ENCODE data around the gene PCSK7. TPM values are rescaled to one million over a fixed set of nuclear protein-coding genes. Genes with fewer than 3 reads are reported as not detected.
"Not testable (repeated sequence)": the region's sequence is repeated elsewhere in the genome, so short reads cannot be mapped to it uniquely, and the experiment has no call there.

Gene PCSK7
- total and polyA plus RNA-seq, 10 of the 15 experiments (the other 5 are each of a cell fraction or from before 2014, with no cell fraction given): 5.5 to 81.5 (median 51.6) TPM

- Histone ChIP-seq H3K27ac (ENCODE audit: control insufficient read depth, insufficient read depth) (no peak overlapping the region), H3K4me1 (ENCODE audit: control insufficient read depth, insufficient read depth, low read length) (no peaks in the 10 kb centered on the region), H3K79me2 (ENCODE audit: control insufficient read depth, insufficient read depth, low read length) (no peaks in the 10 kb centered on the region), H3K36me3 (ENCODE audit: control insufficient read depth in 2 of 2, insufficient read depth in 2 of 2, low read length in 1 of 2) (no peaks in the 10 kb centered on the region; a peak in 1 of 4 replicates), H3K27me3 (replicated peaks in 1 of 2; ENCODE audit: control insufficient read depth in 2 of 2, insufficient read depth in 2 of 2, low read length in 1 of 2) (no peaks in the 10 kb centered on the region), H3K9me3 (replicated peaks; ENCODE audit: control insufficient read depth, insufficient read depth, low read length) (no peaks in the 10 kb centered on the region), H2AFZ (ENCODE audit: control insufficient read depth, low read depth, low read length) (no peak overlapping the region), H4K20me1 (ENCODE audit: control insufficient read depth, insufficient read depth) (no peaks in the 10 kb centered on the region), H3K9ac (ENCODE audit: control insufficient read depth, insufficient read depth, low read length) (no peak overlapping the region), H3K4me3 (no peak overlapping the region), H3K4me2 (ENCODE audit: control insufficient read depth, insufficient read depth) (no peak overlapping the region)
- FAIRE-seq (no peak), ATAC-seq (no peak), DNase-seq (ENCODE audit: low read depth, low spot score) (no peak)
- RAD21 ChIA-PET (ENCODE audit: unreplicated experiment): no interaction called here
- CTCF ChIA-PET: no interaction called here
- in situ Hi-C loops (cut with MboI) (no loop called here), intact Hi-C loops (cut with micrococcal nuclease; ENCODE audit: unreplicated experiment) (no loop called here)
- SMC1A ChIA-PET (ENCODE audit: uncharacterized antibody, unreplicated experiment): no interaction called here
- no TSS peak for BruUV-seq (replicated peaks)
- no peak for TF ChIP-seq NR2C1 (IDR thresholded peaks at IDR 0.05)
- TF ChIP-seq ZNF207 (IDR thresholded peaks at IDR 0.05; ENCODE audit: borderline replicate concordance): no peak
- TF ChIP-seq NFYB (IDR thresholded peaks at IDR 0.05; ENCODE audit: insufficient read depth, low read depth, low read length): no peak
- no peak for TF ChIP-seq SMARCA5 (IDR thresholded peaks at IDR 0.05)
- no peak for TF ChIP-seq CREM (IDR thresholded peaks at IDR 0.05; ENCODE audit: low read depth)
- no peak for TF ChIP-seq MTA3 (IDR thresholded peaks at IDR 0.05; ENCODE audit: borderline replicate concordance, low read length)
- TF ChIP-seq, protein P1, sequence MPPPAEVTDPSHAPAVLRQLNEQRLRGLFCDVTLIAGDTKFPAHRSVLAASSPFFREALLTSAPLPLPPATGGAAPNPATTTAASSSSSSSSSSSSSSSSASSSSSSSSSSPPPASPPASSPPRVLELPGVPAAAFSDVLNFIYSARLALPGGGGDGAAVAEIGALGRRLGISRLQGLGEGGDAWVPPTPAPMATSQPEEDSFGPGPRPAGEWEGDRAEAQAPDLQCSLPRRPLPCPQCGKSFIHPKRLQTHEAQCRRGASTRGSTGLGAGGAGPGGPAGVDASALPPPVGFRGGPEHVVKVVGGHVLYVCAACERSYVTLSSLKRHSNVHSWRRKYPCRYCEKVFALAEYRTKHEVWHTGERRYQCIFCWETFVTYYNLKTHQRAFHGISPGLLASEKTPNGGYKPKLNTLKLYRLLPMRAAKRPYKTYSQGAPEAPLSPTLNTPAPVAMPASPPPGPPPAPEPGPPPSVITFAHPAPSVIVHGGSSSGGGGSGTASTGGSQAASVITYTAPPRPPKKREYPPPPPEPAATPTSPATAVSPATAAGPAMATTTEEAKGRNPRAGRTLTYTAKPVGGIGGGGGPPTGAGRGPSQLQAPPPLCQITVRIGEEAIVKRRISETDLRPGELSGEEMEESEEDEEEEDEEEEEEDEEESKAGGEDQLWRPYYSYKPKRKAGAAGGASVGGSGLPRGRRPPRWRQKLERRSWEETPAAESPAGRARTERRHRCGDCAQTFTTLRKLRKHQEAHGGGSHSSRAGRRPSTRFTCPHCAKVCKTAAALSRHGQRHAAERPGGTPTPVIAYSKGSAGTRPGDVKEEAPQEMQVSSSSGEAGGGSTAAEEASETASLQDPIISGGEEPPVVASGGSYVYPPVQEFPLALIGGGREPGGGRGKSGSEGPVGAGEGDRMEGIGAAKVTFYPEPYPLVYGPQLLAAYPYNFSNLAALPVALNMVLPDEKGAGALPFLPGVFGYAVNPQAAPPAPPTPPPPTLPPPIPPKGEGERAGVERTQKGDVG (CRISPR knock-in tag; IDR thresholded peaks at IDR 0.05): no peak
- TF ChIP-seq NR2C2 (IDR thresholded peaks at IDR 0.05; ENCODE audit: borderline replicate concordance, control insufficient read depth, insufficient read length, low read depth): no peak
- POLR2A ChIA-PET: no interaction called here
- WGBS (ENCODE audit: insufficient coverage, insufficient replicate concordance, low lambda C conversion rate, missing lambda C conversion rate): 96% methylated on average over 2 of the region's 2 CpGs
Measured at GRCh38 chr11:117265745-117266144, 33.9 kb upstream of the PCSK7 start.

- H3K9me3 ChIP-seq (replicated peaks; ENCODE audit: control insufficient read depth, insufficient read depth, low read length); H2AFZ ChIP-seq (ENCODE audit: control insufficient read depth, low read depth, low read length); FAIRE-seq; ATAC-seq; H3K36me3 ChIP-seq (ENCODE audit: control insufficient read depth in 2 of 2, insufficient read depth in 2 of 2, low read length in 1 of 2); RAD21 ChIA-PET (ENCODE audit: unreplicated experiment); H3K4me1 ChIP-seq (ENCODE audit: control insufficient read depth, insufficient read depth, low read length); H3K4me2 ChIP-seq (ENCODE audit: control insufficient read depth, insufficient read depth); H4K20me1 ChIP-seq (ENCODE audit: control insufficient read depth, insufficient read depth); BruUV-seq (replicated peaks); H3K79me2 ChIP-seq (ENCODE audit: control insufficient read depth, insufficient read depth, low read length); POLR2A ChIA-PET; H3K4me3 ChIP-seq; H3K27me3 ChIP-seq (replicated peaks in 1 of 2; ENCODE audit: control insufficient read depth in 2 of 2, insufficient read depth in 2 of 2, low read length in 1 of 2); in situ Hi-C loops (cut with MboI); H3K27ac ChIP-seq (ENCODE audit: control insufficient read depth, insufficient read depth); DNase-seq (ENCODE audit: low read depth, low spot score); H3K9ac ChIP-seq (ENCODE audit: control insufficient read depth, insufficient read depth, low read length); intact Hi-C loops (cut with micrococcal nuclease; ENCODE audit: unreplicated experiment): not testable (repeated sequence)
- ChIA-PET CTCF (interaction anchor here (0.6 kb wide), 1 partner anchor 149 kb away, joined by 3 read pairs; no protein-coding TSS in a partner anchor), SMC1A (ENCODE audit: uncharacterized antibody, unreplicated experiment) (interaction anchor here (0.6 kb wide), 1 partner anchor 54 kb away, joined by 3 read pairs; no protein-coding TSS in a partner anchor)
- 97% methylated on average over 7 of the region's 7 CpGs for WGBS (ENCODE audit: insufficient coverage, insufficient replicate concordance, low lambda C conversion rate, missing lambda C conversion rate)
Measured at GRCh38 chr11:117264624-117265323, 32.9 kb upstream of the PCSK7 start.

Data from GM12878 (cell line).